H1 (cell line): ENCODE data around the gene PAX7. TPM values are rescaled to one million over a fixed set of nuclear protein-coding genes. Genes with fewer than 3 reads are reported as not detected.

Experiments used
- CTCF ChIA-PET: fragments of 300-600 bp; sonication (Branson Sonifier 250); formaldehyde crosslinking; loops from one replicate; lab custom pipeline; 2021; ENCODE audit not compliant: partially characterized antibody; lab: Charles Lee
- POLR2A ChIA-PET: fragments of 300-600 bp; sonication (Branson Sonifier 250); formaldehyde crosslinking; loops from one replicate; lab custom pipeline; 2021; ENCODE audit warnings: inconsistent platforms; ENCODE audit not compliant: partially characterized antibody; lab: Charles Lee
- DNase-seq, 2 experiments: peaks; one replicate each; pipeline versions ENCODE4 v3.0.0 to v3.0.0-alpha.2; 2010 to 2022; ENCODE audit warnings: low spot score in 2 of 2, low read depth in 1 of 2, mixed read lengths in 1 of 2
- FAIRE-seq: peaks from 2 replicates; lab custom pipeline; 2011; peaks lifted over from hg19 to GRCh38; lab: Jason Lieb, UNC
- H2AFZ ChIP-seq: 2 replicates; pipeline ENCODE4 v1.8.1; 2012; ENCODE audit warnings: low read length, inconsistent platforms
- H2AK5ac ChIP-seq: 2 replicates; pipeline ENCODE4 v1.6.1; 2013; ENCODE audit warnings: low read depth, low read length
- H2BK120ac ChIP-seq: replicated peaks from 2 replicates; pipeline ENCODE3; 2013; ENCODE audit warnings: low read depth, low read length, inconsistent platforms
- H2BK12ac ChIP-seq: 2 replicates; pipeline ENCODE4 v1.6.1; 2013; ENCODE audit warnings: low read depth, low read length
- H2BK15ac ChIP-seq: 2 replicates; pipeline ENCODE4 v1.6.1; 2013; ENCODE audit warnings: low read length
- H2BK20ac ChIP-seq: 2 replicates; pipeline ENCODE4 v1.6.1; 2013; ENCODE audit warnings: low read length
- H2BK5ac ChIP-seq: 2 replicates; pipeline ENCODE4 v1.6.1; 2013; ENCODE audit warnings: low read depth, low read length
- H3K14ac ChIP-seq: 2 replicates; pipeline ENCODE4 v1.6.1; 2013; ENCODE audit warnings: inconsistent platforms; ENCODE audit not compliant: insufficient read length
- H3K18ac ChIP-seq: 2 replicates; pipeline ENCODE4 v1.6.1; 2013; ENCODE audit warnings: low read length; ENCODE audit errors: extremely low read depth
- H3K23ac ChIP-seq: 2 replicates; pipeline ENCODE4 v1.6.1; 2013; ENCODE audit warnings: inconsistent platforms; ENCODE audit not compliant: insufficient read length
- H3K23me2 ChIP-seq: 2 replicates; pipeline ENCODE4 v1.6.1; 2013; ENCODE audit warnings: low read depth, low read length
- H3K27ac ChIP-seq: 2 replicates; pipeline ENCODE4 v1.6.1; 2011; ENCODE audit warnings: low read depth, low read length, inconsistent platforms
- H3K27me3 ChIP-seq, 4 experiments: replicated peaks in 1 of 4; 1 replicate in 1 of 4; 2 replicates in 3 of 4; pipeline versions ENCODE4 v1.6.1 to v1.8.1; 2011 to 2013; ENCODE audit warnings: low read length in 3 of 4, mild to moderate bottlenecking in 3 of 4, inconsistent platforms in 2 of 4, mixed read lengths in 2 of 4, moderate library complexity in 1 of 4; ENCODE audit not compliant: control insufficient read depth in 3 of 4, insufficient read depth in 3 of 4; ENCODE audit errors: extremely low read depth in 1 of 4
- H3K36me3 ChIP-seq, 4 experiments: 2 replicates each; pipeline versions ENCODE4 v1.6.1 to v1.8.1; 2011 to 2013; ENCODE audit warnings: mild to moderate bottlenecking in 4 of 4, low read length in 3 of 4, moderate library complexity in 2 of 4, control low read depth in 1 of 4, inconsistent platforms in 1 of 4; ENCODE audit not compliant: insufficient read depth in 4 of 4, control insufficient read depth in 2 of 4
- H3K4ac ChIP-seq: replicated peaks from 2 replicates; pipeline ENCODE3; 2013; ENCODE audit warnings: low read length, low read depth, mixed read lengths, inconsistent platforms; ENCODE audit not compliant: insufficient read length
- H3K4me1 ChIP-seq, 4 experiments: replicated peaks in 1 of 4; 1 replicate in 1 of 4; 2 replicates in 3 of 4; pipeline versions ENCODE4 v1.6.1 to v1.8.1; 2011 to 2013; ENCODE audit warnings: low read length in 3 of 4, inconsistent platforms in 2 of 4, mixed read lengths in 1 of 4; ENCODE audit not compliant: insufficient read depth in 4 of 4, control insufficient read depth in 3 of 4
- H3K4me2 ChIP-seq, 2 experiments: 2 replicates each; pipeline versions ENCODE4 v1.6.1 to v1.8.1; 2011 to 2013; ENCODE audit warnings: low read depth in 2 of 2, low read length in 2 of 2, control low read depth in 1 of 2, inconsistent platforms in 1 of 2, mild to moderate bottlenecking in 1 of 2; ENCODE audit not compliant: insufficient read depth in 1 of 2
- H3K4me3 ChIP-seq, 4 experiments: fragments of 200-600, 300-600 bp in 1 of 4; sonication (generic), shearing (Covaris generic), sonication (Bioruptor Twin) in 1 of 4; 2 replicates each; pipeline versions ENCODE4 v1.5.1 to v1.8.1; 2011 to 2016; ENCODE audit warnings: low read length in 4 of 4, low read depth in 3 of 4, control low read depth in 2 of 4, inconsistent platforms in 2 of 4, mild to moderate bottlenecking in 2 of 4, mixed read lengths in 1 of 4, moderate library complexity in 1 of 4; ENCODE audit not compliant: insufficient read depth in 2 of 4; ENCODE audit errors: extremely low read depth in 1 of 4
- H3K56ac ChIP-seq: replicated peaks from 2 replicates; pipeline ENCODE3; 2013; ENCODE audit warnings: low read depth, mild to moderate bottlenecking, mixed read lengths, low read length, inconsistent platforms; ENCODE audit not compliant: insufficient read length
- H3K79me1 ChIP-seq: 2 replicates; pipeline ENCODE4 v1.6.1; 2013; ENCODE audit warnings: low read depth, low read length, control low read depth
- H3K79me2 ChIP-seq, 2 experiments: 2 replicates each; pipeline versions ENCODE4 v1.6.1 to v1.8.1; 2012 to 2013; ENCODE audit warnings: low read length in 2 of 2, mild to moderate bottlenecking in 2 of 2, inconsistent platforms in 1 of 2; ENCODE audit not compliant: insufficient read depth in 2 of 2, control insufficient read depth in 1 of 2
- H3K9ac ChIP-seq, 4 experiments: replicated peaks in 1 of 4; 1 replicate in 1 of 4; 2 replicates in 3 of 4; pipeline versions ENCODE4 v1.6.1 to v1.8.1; 2011 to 2013; ENCODE audit warnings: low read depth in 3 of 4, low read length in 3 of 4, control low read depth in 2 of 4, mild to moderate bottlenecking in 2 of 4, moderate library complexity in 2 of 4, inconsistent platforms in 1 of 4; ENCODE audit errors: extremely low read depth in 1 of 4
- H3K9me3 ChIP-seq, 2 experiments: 2 replicates each; pipeline versions ENCODE4 v1.6.1 to v1.8.1; 2012 to 2013; ENCODE audit warnings: mild to moderate bottlenecking in 2 of 2, moderate library complexity in 2 of 2, control low read depth in 1 of 2, inconsistent platforms in 1 of 2, low read depth in 1 of 2, low read length in 1 of 2, mixed read lengths in 1 of 2; ENCODE audit not compliant: insufficient read depth in 2 of 2
- H4K20me1 ChIP-seq, 2 experiments: replicated peaks in 1 of 2; 2 replicates each; pipeline versions ENCODE3 to v1.8.1; 2011 to 2013; ENCODE audit warnings: inconsistent platforms in 2 of 2, low read length in 2 of 2, mild to moderate bottlenecking in 1 of 2; ENCODE audit not compliant: insufficient read depth in 2 of 2, control insufficient read depth in 1 of 2
- H4K5ac ChIP-seq: 2 replicates; pipeline ENCODE4 v1.6.1; 2013; ENCODE audit warnings: low read length, low read depth, mixed read lengths, inconsistent platforms; ENCODE audit not compliant: insufficient read length
- H4K8ac ChIP-seq: 2 replicates; pipeline ENCODE4 v1.8.0; 2013; ENCODE audit warnings: mild to moderate bottlenecking, moderate library complexity, low read length, inconsistent platforms; ENCODE audit not compliant: insufficient read depth; ENCODE audit errors: extremely low read depth
- H4K91ac ChIP-seq: replicated peaks from 2 replicates; pipeline ENCODE3; 2013; ENCODE audit warnings: low read length, mixed read lengths, inconsistent platforms; ENCODE audit not compliant: insufficient read length
- CHD2 ChIP-seq: IDR thresholded peaks from 2 replicates; pipeline ENCODE4 v1.6.1; 2012; ENCODE audit warnings: low read length, improper control_type of control experiment
- KDM5A ChIP-seq: fragments of 200-600 bp; IDR thresholded peaks from 2 replicates; pipeline ENCODE4 v1.7.1; 2012; ENCODE audit warnings: mild to moderate bottlenecking, low read length, inconsistent platforms, mixed read lengths
- NRF1 ChIP-seq: IDR thresholded peaks from 2 replicates; pipeline ENCODE4 v1.6.1; 2011; ENCODE audit warnings: mild to moderate bottlenecking, low read depth, low read length, improper control_type of control experiment
- SIRT6 ChIP-seq: IDR thresholded peaks from one replicate; pipeline ENCODE4 v1.7.1; 2012; ENCODE audit warnings: low read length, inconsistent platforms
- TAF1 ChIP-seq: IDR thresholded peaks from 2 replicates; pipeline ENCODE4 v1.6.1; 2011; ENCODE audit warnings: mild to moderate bottlenecking, low read depth, low read length
- WGBS, 2 experiments: shearing (Covaris generic) in 1 of 2; methylation state at CpG; one replicate each; pipeline versions ENCODE4 v1.1.6 to v1.1.7; 2013 to 2015; ENCODE audit warnings: low lambda C conversion rate in 2 of 2, mixed read lengths in 2 of 2, inconsistent platforms in 1 of 2, low coverage in 1 of 2, missing lambda C conversion rate in 1 of 2; ENCODE audit not compliant: insufficient replicate concordance in 2 of 2, insufficient coverage in 1 of 2, insufficient read length in 1 of 2; ENCODE audit errors: extremely low coverage in 1 of 2, missing lambda C conversion rate in 1 of 2; 5-methylcytosine and 5-hydroxymethylcytosine counted together
- polyA plus RNA-seq, 7 experiments: library from polyadenylated mRNA; depleted of rRNA in 3 of 7; stranded (reverse) in 5 of 7; unstranded in 2 of 7; fragments of >200 nt in 5 of 7; fragments of 200-250 nt in 2 of 7; gene quantifications; 1 replicate in 5 of 7; 2 replicates in 1 of 7; 4 replicates in 1 of 7; pipeline versions ENCODE4 v1.2.1 to v1.2.3, GENCODE V29; 2011 to 2013; ENCODE audit warnings: missing spikeins in 2 of 7, mixed read lengths in 2 of 7
- total RNA-seq: library from RNA; stranded (reverse); fragmentation: NEBNext Ultra II Directional; extraction: Animal tissue kit (Norgen Biotek cat#: 25700); gene quantifications from 2 replicates; pipeline ENCODE4 v1.2.1, GENCODE V29; 2021

The PAX7 gene
- total and polyA plus RNA-seq, 2 of the 8 experiments (the other 6 are each of a cell fraction or from before 2014, with no cell fraction given): not detected

- H3K4ac ChIP-seq: no peak overlapping the region
- peaks cover 0 to 13% (median 3%) of the 10 kb centered on the region in 4 experiments; a peak in 3 of 7 replicates for H3K4me1 ChIP-seq
- no peaks in the 10 kb centered on the region for H3K9me3 ChIP-seq
- no peaks in the 10 kb centered on the region for H3K36me3 ChIP-seq
- ChIA-PET CTCF (no interaction called here), POLR2A (no interaction called here)
- H4K5ac ChIP-seq: no peak overlapping the region
- 91% methylated on average over 4 of the region's 4 CpGs; no CpG with 5 or more reads in 1 of the 2 experiments for whole genome bisulfite sequencing, 2 experiments
- no peak overlapping the region for H4K8ac ChIP-seq
- no peak overlapping the region for H2BK15ac ChIP-seq
- no peaks in the 10 kb centered on the region for H3K79me2 ChIP-seq
- H3K27me3 ChIP-seq: peaks cover 0 to 11% (median 2%) of the 10 kb centered on the region in 4 experiments; a peak in 4 of 7 replicates
- no peak overlapping the region for H3K4me3 ChIP-seq
- H3K9ac ChIP-seq: no peak overlapping the region
- no peak overlapping the region for H2BK120ac ChIP-seq
- DNase-seq (no peak), FAIRE-seq (no peak)
- H3K4me2 ChIP-seq: no peak overlapping the region
- H3K56ac ChIP-seq: no peak overlapping the region
- H4K91ac ChIP-seq: no peak overlapping the region
- no peak overlapping the region; the same call in 1 of the 2 replicates for H2AK5ac ChIP-seq
- no peak overlapping the region for H2BK20ac ChIP-seq
- H2BK12ac ChIP-seq: no peak overlapping the region
- no peak overlapping the region for H3K27ac ChIP-seq
- H4K20me1 ChIP-seq: peaks cover 0 to 3% of the 10 kb centered on the region in 2 experiments
- no peak overlapping the region for H3K23ac ChIP-seq
- no peak overlapping the region for H2AFZ ChIP-seq
- TF ChIP-seq CHD2 (no peak), NRF1 (no peak), TAF1 (no peak), SIRT6 (no peak), KDM5A (no peak)
- no peak overlapping the region for H2BK5ac ChIP-seq
- H3K14ac ChIP-seq: no peak overlapping the region
- no peaks in the 10 kb centered on the region for H3K79me1 ChIP-seq
- no peak overlapping the region; the same call in 1 of the 2 replicates for H3K18ac ChIP-seq
- H3K23me2 ChIP-seq: no peaks in the 10 kb centered on the region; the same call in 1 of the 2 replicates
Measured at GRCh38 chr1:18726368-18726767, 95.7 kb downstream of the PAX7 start.
